ENCODE data around the gene SERPINA6.
"Not testable (repeated sequence)": the region's sequence is repeated elsewhere in the genome, so short reads cannot be mapped to it uniquely, and the experiment has no call there.

The SERPINA6 gene

DNA sequence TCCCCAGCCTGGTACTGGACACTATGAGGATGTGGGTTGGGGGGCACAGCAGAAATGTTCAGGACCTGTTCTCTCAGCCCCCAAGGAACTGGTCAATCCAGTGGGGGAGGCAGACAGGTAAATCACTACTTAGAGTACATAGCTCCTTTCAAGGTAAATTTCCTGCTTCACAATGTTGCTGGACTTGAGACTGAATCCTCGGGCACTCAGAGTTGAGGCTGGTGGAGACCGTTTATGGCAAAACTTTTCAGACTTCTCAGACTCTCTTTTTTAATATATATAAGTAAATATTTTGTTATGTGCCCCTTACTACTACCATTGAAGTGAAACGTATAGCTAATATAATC is 29.6 kb downstream of the SERPINA6 start:
- no peak for DNase-seq (ENCODE audit: low read depth in 2 of 2, low spot score in 1 of 2)

DNA sequence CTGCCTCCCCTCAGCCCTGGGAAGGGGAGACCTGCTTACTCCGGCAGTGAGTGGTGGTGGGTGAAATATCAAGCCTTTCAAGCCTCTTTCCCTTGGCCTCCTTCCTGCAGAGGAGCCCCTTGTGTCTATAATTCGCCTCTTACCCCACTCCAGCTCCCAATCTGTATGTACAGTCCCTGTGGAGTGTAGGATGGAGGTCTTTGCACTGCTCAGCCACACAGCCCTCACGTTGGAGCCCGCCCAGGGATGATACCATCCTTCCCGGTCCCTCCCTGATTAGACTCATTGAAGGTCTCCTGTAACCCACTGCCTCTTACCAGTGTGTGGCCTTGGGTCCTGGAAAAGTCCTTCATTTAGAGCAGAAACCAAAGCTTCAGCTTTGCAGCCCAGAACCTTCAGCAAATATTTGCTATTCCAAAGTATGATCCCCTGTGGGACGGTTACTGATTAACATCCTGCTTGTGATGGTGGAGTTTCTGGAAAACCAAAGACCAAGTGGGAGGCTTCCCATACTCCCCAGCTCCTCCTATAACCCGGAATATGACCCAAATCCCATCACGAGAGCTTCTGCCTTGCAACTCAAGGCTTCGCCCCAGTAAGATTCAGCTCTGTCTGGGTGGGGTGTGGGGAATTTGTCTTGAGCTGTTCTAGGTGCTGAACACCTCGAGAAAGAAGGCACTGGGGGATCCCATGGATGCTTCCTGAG is 30.1 kb downstream of the SERPINA6 start, which contains the start of gene SERPINA10:
SERPINA10 (minus strand) TSS at position 397 of the 706 bp plus-strand sequence. CDS start 2,675 bp downstream, outside the sequence.
- no peak for DNase-seq (ENCODE audit: low read depth in 2 of 2, low spot score in 1 of 2)

DNA sequence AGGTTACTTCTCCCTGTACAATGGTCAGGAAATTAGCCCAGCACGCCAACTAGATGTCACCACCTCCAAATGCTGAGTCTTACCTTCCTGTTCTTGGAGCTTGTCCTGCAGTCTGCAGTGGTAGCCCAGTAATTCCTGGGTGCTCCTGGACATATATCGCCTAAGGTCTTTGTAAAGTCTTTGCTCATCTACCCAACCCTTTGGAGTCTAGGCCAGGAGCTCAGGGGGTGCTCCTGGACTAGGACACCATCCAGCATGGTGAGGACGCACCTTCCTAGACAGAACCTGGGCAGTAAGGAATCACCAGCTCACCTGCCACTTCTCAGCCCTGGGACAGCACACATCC is 30.6 kb downstream of the SERPINA6 start:
- DNase-seq (ENCODE audit: low read depth in 2 of 2, low spot score in 1 of 2), result no peak

DNA sequence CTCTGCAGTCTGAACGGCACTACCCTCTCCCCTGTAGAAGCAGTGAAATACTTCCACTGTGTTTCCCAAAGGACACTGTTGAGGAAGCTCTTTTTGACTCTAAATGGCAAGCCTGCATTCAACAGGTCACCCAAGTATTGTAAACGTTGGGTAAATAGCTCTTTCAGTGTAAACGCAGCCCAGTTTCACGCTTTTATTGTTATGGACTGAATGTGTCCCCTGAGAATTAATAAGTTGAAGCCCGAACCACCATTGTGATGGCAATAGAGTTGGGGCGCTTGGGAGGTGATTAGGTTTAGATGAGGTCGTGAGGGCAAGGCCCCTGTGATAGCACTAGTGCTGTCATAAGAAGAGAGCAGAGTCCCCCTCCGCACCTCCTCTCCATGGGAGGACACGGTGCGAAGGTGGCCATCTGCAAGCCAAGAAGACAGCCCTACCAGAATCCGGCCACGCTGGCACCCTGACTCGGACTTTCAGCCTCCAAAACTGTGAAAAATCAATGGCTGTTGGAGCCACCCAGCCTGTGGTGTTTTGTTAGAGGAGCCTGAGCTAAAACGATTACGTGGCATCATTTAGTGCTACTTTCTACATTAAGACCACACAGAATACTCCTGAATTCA is 31.1 kb downstream of the SERPINA6 start:
- DNase-seq (ENCODE audit: low read depth in 2 of 2, low spot score in 1 of 2), result no peak

DNA sequence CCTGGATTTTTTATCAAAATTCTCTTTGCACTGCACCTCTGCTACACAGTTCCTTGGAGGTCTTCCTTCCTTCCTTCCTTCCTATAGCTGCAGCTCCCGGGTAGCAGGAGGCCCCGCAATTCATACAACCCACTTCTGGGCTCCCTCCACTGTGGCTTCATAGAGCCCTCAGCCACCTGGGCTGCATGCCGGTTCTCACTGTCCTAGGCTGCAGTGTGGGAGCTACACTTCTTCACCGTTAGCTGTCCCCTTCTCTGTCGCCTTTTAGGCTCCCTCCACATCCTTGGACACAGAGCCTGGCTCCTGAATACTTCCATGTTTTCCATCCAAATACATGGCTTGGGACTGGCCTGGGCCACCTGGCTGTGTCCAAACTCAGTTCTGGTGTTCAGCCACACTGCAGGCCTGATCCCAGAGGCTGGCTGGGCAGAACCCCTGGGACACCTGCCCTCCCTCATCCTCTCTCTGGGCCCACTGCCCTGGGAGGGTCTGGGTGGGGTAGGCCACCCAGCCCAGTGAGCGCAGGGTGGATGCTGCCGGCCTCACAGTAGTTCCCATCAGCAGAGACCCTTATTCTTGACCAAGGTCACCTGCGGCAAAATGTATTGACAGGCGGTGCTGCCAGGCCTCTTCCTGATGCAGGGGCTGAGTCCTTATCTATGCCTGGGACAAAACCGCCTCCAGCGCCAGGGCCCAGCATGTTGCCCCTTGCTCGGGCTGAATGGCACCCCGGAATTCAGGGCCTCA is 31.8 kb downstream of the SERPINA6 start:
- DNase-seq (ENCODE audit: low read depth in 2 of 2, low spot score in 1 of 2), result no peak

DNA sequence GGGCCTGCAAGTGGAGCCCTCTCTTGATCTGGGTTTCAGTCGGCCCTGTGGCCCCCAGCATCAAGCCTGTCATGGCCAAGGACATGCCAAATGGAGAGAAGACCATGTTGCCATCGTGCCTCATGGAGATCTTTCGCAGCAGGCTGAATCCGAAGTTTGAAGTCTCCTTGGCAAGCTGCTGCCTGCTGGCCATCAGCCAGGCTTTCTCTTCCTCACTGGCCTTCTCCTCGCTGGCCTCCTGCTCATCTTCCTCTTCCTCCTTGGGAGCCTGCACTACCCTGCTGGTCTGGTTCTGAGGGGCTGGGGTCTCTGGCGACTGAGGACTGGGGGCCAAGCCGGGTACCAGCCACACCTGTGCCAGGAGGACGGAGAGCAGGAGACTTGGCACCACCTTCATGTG is 32.9 kb downstream of the SERPINA6 start:
- DNase-seq (ENCODE audit: low read depth in 2 of 2, low spot score in 1 of 2), result no peak

DNA sequence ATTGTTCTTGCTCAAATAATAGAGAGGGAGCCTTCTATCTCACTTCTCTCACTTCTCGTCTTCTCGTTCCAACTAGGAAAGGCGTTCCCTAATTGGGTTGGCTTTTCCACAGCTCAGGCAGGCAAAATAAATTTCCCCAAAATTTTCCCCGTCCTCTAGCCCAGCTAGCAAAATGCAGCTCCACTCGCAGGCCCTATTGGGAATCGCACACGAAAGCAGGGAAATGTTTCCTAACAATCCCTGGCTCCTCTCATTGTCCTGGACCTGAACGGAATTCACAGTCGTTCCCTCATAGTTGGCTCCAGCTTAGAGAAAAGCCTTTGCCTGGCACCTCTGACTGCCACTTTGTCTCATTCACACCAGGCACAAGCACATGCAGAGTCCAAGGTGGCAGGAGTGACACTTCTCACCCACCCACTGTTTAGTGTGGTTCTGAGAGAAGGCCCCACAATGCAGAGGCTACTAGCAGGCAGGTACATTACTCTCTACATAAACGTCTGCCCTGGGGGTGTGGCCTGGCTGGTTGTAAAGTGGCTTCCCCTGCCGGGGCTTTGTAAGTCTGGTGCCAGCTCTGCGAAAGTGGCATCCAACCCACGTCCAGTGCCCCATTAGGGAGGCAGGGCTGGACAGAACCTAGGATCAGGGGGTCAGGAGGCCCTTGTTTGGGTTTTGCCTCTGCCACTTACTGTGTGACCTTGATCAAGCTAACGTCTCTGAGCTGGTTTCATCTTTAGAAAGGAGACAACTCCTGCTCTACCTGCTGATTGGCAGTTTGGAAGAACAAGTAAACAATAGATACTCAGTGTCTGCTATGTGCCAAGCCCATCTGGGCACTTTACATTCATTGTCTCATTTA is 34.3 kb downstream of the SERPINA6 start:
- no peak for DNase-seq (ENCODE audit: low read depth in 2 of 2, low spot score in 1 of 2)

DNA sequence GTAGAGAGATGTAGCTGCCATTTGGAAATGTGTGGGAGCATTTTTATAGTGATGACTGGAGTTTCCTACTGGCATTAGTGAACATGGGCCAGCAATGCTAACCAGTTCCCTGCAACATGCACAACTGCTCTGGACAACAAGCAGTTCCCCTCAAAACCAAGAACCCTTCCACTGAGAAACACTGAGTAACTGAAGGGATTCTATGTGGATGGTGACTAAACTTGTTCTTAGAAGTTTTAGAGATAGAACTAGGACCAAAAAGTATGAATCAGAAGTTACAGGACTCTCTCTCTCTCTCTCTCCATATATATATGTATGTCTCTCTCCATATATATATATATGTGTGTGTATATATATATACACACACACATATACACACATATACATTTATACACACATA is 38.0 kb downstream of the SERPINA6 start:
- no peak for DNase-seq (ENCODE audit: low read depth in 2 of 2, low spot score in 1 of 2)

DNA sequence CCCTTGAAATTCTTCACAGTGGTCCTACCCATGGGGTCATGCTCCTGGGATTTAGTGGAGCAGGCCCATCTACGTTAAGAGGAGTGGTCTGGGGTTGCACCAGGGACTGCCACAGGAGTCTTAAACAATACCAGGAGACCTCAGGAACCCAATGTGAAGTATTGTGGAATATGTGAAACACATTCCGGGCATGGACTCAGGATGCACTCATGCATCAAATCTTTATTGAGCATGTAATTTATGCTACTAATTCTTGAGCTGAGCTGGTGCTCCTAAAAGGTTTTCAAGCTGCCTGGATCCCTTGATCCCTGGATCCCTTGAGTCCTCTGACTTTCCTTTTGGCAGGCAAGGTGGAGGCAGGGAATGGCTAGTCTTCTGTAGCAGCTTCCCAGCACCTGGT is 38.9 kb downstream of the SERPINA6 start:
- no peak for DNase-seq (ENCODE audit: low read depth in 2 of 2, low spot score in 1 of 2)

DNA sequence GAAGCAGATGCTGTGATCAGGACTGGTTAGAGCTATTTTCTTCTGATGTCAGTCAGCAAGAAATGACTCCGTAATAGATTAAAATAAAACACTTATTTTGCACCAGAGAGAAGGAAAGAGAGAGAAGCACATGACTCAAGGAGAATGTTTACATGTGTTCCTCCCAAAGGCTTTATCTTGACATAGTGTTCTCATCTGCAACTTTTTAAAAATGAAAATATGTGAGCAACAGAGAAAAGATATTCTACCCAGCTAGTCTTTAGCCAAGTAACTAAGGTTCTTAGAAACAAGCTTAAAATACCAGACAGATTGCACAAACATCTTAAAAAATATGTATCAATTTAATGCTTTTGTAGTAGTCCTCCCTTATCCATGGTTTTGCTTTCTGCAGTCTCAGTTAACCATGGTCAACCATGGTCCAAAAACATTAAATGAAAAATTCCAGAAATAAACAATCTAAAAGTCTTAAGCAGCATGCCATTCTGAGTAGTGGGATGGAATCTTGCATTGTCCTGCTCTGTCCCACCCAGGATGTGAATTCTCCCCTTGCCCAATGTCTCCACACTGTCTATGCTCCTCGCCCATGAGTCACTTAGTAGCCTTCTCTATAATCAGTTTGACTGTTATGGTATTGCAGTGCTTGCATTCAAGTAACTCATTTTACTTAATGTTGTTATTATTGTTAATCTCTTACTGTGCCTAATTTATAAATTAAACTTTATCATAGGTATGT is 40.0 kb downstream of the SERPINA6 start:
- no peak for DNase-seq (ENCODE audit: low read depth in 2 of 2, low spot score in 1 of 2)

DNA sequence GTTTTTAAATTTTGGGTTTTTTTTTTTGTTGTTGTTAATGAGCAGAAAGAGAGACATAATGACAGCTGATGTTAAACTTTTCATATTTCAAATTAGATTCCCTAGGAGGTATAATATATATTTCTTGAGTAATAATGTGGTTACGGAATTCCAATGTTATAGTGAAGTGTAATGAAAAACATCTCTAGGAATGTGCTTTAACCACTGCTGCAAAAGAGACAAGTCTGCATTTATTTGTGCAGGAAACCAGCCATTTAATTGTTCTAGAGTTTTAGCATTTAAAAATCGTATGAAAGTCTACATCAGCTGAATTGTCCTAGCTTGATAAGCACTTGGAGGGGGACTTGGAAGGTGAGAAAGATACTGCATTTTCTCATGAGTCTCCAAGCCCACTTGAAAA is 44.4 kb downstream of the SERPINA6 start:
- DNase-seq (ENCODE audit: low read depth in 2 of 2, low spot score in 1 of 2), result no peak

DNA sequence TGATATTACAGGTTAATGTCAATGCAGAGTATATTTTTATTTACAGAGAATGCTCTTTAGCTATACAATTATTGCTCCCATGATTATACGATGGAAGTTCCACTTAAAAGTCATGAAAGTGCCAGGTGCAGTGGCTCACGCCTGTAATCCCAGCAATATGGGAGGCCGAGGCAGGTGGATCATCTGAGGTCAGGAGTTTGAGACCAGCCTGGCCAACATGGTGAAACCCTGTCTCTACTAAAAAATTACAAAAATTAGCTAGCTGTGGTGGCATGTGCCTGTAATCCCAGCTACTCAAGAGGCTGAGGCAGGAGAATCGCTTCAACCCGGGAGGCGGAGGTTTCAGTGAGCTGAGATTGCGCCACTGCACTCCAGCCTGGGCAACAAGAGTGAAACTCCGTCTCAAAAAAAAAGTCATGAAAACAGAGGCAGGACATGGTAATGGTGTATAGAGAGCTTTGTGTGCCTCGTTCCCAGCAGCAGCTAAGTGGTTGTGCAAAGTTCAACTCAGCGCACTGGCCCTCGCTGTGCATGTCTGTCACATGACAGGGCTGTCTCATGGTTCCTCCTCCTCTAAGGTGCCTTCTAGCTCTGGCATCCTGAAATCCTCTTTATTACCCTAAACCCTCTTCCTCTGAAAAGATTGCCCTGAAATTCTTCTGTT is 46.1 kb downstream of the SERPINA6 start:
- not testable (repeated sequence) for DNase-seq (ENCODE audit: low read depth in 2 of 2, low spot score in 1 of 2)

DNA sequence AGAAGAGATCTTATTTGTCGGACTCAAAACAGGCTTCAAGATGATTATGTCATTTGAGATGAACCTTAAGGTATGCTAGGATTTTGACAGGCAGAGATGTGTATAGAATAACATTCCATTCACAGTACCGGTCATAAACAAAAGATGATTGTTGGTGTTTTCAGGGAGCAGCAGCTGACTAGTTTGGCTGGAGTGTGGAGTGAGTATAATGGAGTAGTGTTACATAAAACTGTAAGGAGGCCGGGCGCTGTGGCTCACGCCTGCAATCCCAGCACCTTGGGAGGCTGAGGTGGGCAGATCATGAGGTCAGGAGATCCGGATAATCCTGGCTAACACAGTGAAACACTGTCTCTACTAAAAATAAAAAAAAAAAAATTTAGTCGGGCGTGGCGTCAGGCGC is 54.0 kb downstream of the SERPINA6 start:
- DNase-seq (ENCODE audit: low read depth in 2 of 2, low spot score in 1 of 2), result no peak

DNA sequence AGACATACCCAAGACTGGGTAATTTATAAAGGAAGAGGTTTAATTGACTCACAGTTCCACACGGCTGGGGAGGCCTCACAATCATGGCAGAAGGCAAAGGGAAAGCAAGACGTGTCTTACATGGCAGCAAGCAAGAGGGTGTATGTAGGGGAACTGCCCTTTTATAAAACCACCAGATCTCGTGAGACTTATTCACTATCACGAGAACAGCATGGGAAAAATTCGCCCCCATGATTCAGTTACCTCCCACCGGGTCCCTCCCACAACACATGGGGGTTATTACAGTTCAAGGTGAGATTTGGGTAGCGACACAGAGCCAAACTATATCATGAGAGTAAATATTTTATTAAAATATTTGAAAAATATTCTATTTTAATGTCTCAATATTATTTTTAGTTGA is 54.6 kb downstream of the SERPINA6 start:
- DNase-seq (ENCODE audit: low read depth in 2 of 2, low spot score in 1 of 2), result not testable (repeated sequence)

DNA sequence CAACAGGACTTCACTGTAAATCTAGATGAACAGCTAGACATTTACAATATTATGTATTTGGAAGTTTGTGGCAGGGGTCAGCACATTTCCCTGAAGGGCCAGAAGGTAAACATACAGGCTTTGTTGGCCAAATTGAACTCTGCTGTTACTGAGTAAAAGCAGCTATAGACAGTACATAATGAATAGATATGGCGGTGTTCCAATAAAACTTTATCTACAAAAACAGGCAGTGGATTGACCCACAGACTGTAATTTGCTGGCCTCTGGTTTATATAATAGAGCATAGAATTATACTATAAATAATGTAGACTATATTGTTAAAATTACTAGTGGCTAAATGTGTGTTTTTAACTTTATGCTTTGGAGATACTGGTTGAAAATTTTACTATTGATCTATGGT is 55.8 kb downstream of the SERPINA6 start:
- no peak for DNase-seq (ENCODE audit: low read depth in 2 of 2, low spot score in 1 of 2)

DNA sequence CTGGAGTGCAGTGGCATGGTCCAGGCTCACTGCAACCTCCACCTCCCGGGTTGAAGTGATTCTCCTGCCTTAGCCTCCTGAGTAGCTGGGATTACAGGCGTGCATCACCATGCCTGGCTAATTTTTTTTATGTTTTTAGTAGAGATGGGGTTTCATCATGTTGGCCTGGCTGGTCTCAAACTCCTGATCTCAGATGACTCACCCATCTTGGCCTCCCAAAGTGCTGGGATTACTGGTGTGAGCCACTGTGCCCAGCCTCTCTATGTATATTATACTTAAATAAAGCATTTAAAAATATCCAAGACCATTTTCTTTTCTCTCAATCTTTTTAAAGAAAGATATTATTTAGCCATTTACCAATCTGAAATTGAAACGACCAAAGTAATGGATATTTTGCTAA is 58.9 kb downstream of the SERPINA6 start:
- DNase-seq (ENCODE audit: low read depth in 2 of 2, low spot score in 1 of 2), result not testable (repeated sequence)
